H9 (cell line): Measurements from ENCODE around the gene CEP128. TPM values are rescaled to one million over a fixed set of nuclear protein-coding genes. Genes with fewer than 3 reads are reported as not detected.

ENCODE experiments used
- DNase-seq: peaks from one replicate; pipeline ENCODE4 v3.0.0-alpha.2; 2017
- H2AFZ ChIP-seq: one replicate; pipeline ENCODE4 v1.6.1; 2013; ENCODE audit warnings: mild to moderate bottlenecking, low read length, control low read depth, moderate library complexity
- H2AK5ac ChIP-seq: 2 replicates; pipeline ENCODE4 v1.6.1; 2013; ENCODE audit warnings: low read length, control low read depth, mixed read lengths; ENCODE audit not compliant: insufficient read length
- H2BK120ac ChIP-seq: one replicate; pipeline ENCODE4 v1.6.1; 2013; ENCODE audit warnings: low read depth, mild to moderate bottlenecking, low read length, control low read depth, inconsistent platforms; ENCODE audit not compliant: poor library complexity, severe bottlenecking
- H2BK12ac ChIP-seq: 2 replicates; pipeline ENCODE4 v1.6.1; 2013; ENCODE audit warnings: low read length, control low read depth, mixed read lengths, low read depth; ENCODE audit not compliant: insufficient read length
- H2BK15ac ChIP-seq: 2 replicates; pipeline ENCODE4 v1.6.1; 2013; ENCODE audit warnings: low read depth, low read length, control low read depth
- H2BK20ac ChIP-seq: one replicate; pipeline ENCODE4 v1.6.1; 2013; ENCODE audit warnings: low read depth, mild to moderate bottlenecking, low read length, control low read depth, inconsistent platforms; ENCODE audit not compliant: poor library complexity, severe bottlenecking
- H2BK5ac ChIP-seq: 2 replicates; pipeline ENCODE4 v1.6.1; 2013; ENCODE audit warnings: low read length, control low read depth, mixed read lengths; ENCODE audit not compliant: insufficient read length
- H3K14ac ChIP-seq: 2 replicates; pipeline ENCODE4 v1.6.1; 2013; ENCODE audit warnings: low read length, control low read depth; ENCODE audit not compliant: insufficient read depth
- H3K18ac ChIP-seq: 2 replicates; pipeline ENCODE4 v1.6.1; 2013; ENCODE audit warnings: low read depth, mild to moderate bottlenecking, mixed read lengths, low read length, control low read depth; ENCODE audit not compliant: insufficient read length
- H3K23ac ChIP-seq: 2 replicates; pipeline ENCODE4 v1.6.1; 2013; ENCODE audit warnings: low read length, control low read depth, mixed read lengths, low read depth; ENCODE audit not compliant: insufficient read length
- H3K23me2 ChIP-seq: 2 replicates; pipeline ENCODE4 v1.6.1; 2013; ENCODE audit warnings: low read depth, mild to moderate bottlenecking, mixed read lengths, low read length, control low read depth; ENCODE audit not compliant: insufficient read length, poor library complexity, severe bottlenecking
- H3K27ac ChIP-seq: 2 replicates; pipeline ENCODE4 v1.5.1; 2013; ENCODE audit warnings: low read length, control low read depth, mixed read lengths, low read depth; ENCODE audit not compliant: insufficient read length
- H3K27me3 ChIP-seq: 2 replicates; pipeline ENCODE4 v1.6.1; 2013; ENCODE audit warnings: low read length, control low read depth, inconsistent platforms; ENCODE audit not compliant: insufficient read depth
- H3K4ac ChIP-seq: 2 replicates; pipeline ENCODE4 v1.6.1; 2013; ENCODE audit warnings: low read depth, mild to moderate bottlenecking, control low read depth, inconsistent platforms, low read length, moderate library complexity
- H3K4me1 ChIP-seq: 2 replicates; pipeline ENCODE4 v1.6.1; 2013; ENCODE audit warnings: low read length, control low read depth, inconsistent platforms; ENCODE audit not compliant: insufficient read depth
- H3K4me2 ChIP-seq: 2 replicates; pipeline ENCODE4 v1.6.1; 2013; ENCODE audit warnings: low read length, control low read depth, mixed read lengths; ENCODE audit not compliant: insufficient read length, insufficient read depth
- H3K56ac ChIP-seq: 2 replicates; pipeline ENCODE4 v1.6.1; 2013; ENCODE audit warnings: low read depth, mild to moderate bottlenecking, mixed read lengths, low read length, control low read depth; ENCODE audit not compliant: insufficient read length
- H3K79me1 ChIP-seq: 2 replicates; pipeline ENCODE4 v1.6.1; 2013; ENCODE audit warnings: low read depth, mild to moderate bottlenecking, moderate library complexity, low read length, control low read depth, inconsistent platforms; ENCODE audit not compliant: insufficient read depth, poor library complexity, severe bottlenecking
- H3K79me2 ChIP-seq: 2 replicates; pipeline ENCODE4 v1.6.1; 2013; ENCODE audit warnings: low read length, control low read depth, inconsistent platforms; ENCODE audit not compliant: insufficient read depth
- H3K9ac ChIP-seq: 2 replicates; pipeline ENCODE4 v1.6.1; 2013; ENCODE audit warnings: low read length, control low read depth, mixed read lengths; ENCODE audit not compliant: insufficient read length; ENCODE audit errors: extremely low read depth
- H3K9me3 ChIP-seq: one replicate; pipeline ENCODE4 v1.6.1; 2013; ENCODE audit warnings: low read depth, low read length, inconsistent platforms; ENCODE audit not compliant: control insufficient read depth
- H3T11ph ChIP-seq: one replicate; pipeline ENCODE4 v1.6.1; 2013; ENCODE audit warnings: mild to moderate bottlenecking, low read length, control low read depth, inconsistent platforms
- H4K20me1 ChIP-seq: one replicate; pipeline ENCODE4 v1.6.1; 2013; ENCODE audit not compliant: control insufficient read depth, insufficient read length, insufficient read depth
- H4K5ac ChIP-seq: 2 replicates; pipeline ENCODE4 v1.6.1; 2013; ENCODE audit warnings: low read depth, mild to moderate bottlenecking, mixed read lengths, low read length, control low read depth; ENCODE audit not compliant: insufficient read length
- H4K8ac ChIP-seq: replicated peaks from 2 replicates; pipeline ENCODE4 v1.6.1; 2013; ENCODE audit warnings: low read length, control low read depth, mixed read lengths, low read depth; ENCODE audit not compliant: insufficient read length
- H4K91ac ChIP-seq: 2 replicates; pipeline ENCODE4 v1.6.1; 2013; ENCODE audit warnings: low read depth, mild to moderate bottlenecking, moderate library complexity, mixed read lengths, low read length, control low read depth; ENCODE audit not compliant: insufficient read length
- H3K27ac Mint-ChIP-seq, 3 experiments: 2 replicates in 2 of 3; 3 replicates in 1 of 3; pipeline ENCODE4 v1.8.0; 2020 to 2021; ENCODE audit warnings: mixed read lengths in 3 of 3, mild to moderate bottlenecking in 1 of 3, moderate library complexity in 1 of 3
- H3K27me3 Mint-ChIP-seq: 2 replicates; pipeline ENCODE4 v1.8.0; 2021; ENCODE audit warnings: low read depth, mild to moderate bottlenecking, moderate library complexity, mixed read lengths
- H3K36me3 Mint-ChIP-seq, 3 experiments: 2 replicates in 2 of 3; 3 replicates in 1 of 3; pipeline ENCODE4 v1.8.0; 2020 to 2021; ENCODE audit warnings: low read depth in 3 of 3, mixed read lengths in 3 of 3; ENCODE audit not compliant: insufficient read depth in 1 of 3
- H3K4me1 Mint-ChIP-seq, 2 experiments: 2 replicates each; pipeline ENCODE4 v1.8.0; 2020; ENCODE audit warnings: mixed read lengths in 2 of 2
- H3K4me3 Mint-ChIP-seq, 2 experiments: 2 replicates in 1 of 2; 3 replicates in 1 of 2; pipeline ENCODE4 v1.8.0; 2020 to 2021; ENCODE audit warnings: mild to moderate bottlenecking in 2 of 2, mixed read lengths in 2 of 2, moderate library complexity in 1 of 2
- H3K9me3 Mint-ChIP-seq, 2 experiments: 2 replicates in 1 of 2; 3 replicates in 1 of 2; pipeline ENCODE4 v1.8.0; 2020; ENCODE audit warnings: mild to moderate bottlenecking in 2 of 2, mixed read lengths in 2 of 2, moderate library complexity in 1 of 2
- CTCF ChIP-seq: fragments of 200-600 bp; sonication (generic); conservative IDR thresholded peaks from 3 replicates; pipeline ENCODE4 v1.8.0; 2021; ENCODE audit warnings: antibody characterized with exemption, mild to moderate bottlenecking
- WGBS: extraction: QIAGEN DNeasy Blood & Tissue Kit; methylation state at CpG from one replicate; pipeline ENCODE4 v1.1.7; 2013; ENCODE audit warnings: missing lambda C conversion rate, low lambda C conversion rate, mixed read lengths; ENCODE audit not compliant: insufficient read length; ENCODE audit errors: extremely low coverage; 5-methylcytosine and 5-hydroxymethylcytosine counted together
- total RNA-seq: library from RNA; stranded (reverse); gene quantifications from 2 replicates; pipeline ENCODE4 v1.2.1, GENCODE V29; 2021

Gene CEP128
- total RNA-seq, 1 experiment from 2014 or later = 16.3 TPM

DNA sequence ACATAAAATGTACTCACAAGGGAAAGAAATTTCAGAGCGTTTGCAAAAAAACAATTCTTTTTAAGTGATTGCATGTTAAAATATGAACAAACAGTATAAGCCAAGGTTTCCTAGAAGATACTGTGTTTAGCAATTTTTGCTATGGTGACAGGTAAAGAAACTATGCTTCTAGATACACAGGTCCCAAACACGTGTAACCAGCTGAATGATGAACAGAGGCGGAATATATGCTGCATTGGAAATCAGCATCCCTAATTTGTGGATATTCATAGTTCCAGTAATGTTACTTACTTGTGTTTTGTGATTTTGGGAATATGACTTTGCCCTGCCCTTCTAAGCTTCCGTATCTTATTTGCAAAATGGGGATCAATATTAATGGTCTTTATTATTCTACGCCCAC lies 403.9 kb downstream of the CEP128 start:
- no peaks in the 10 kb centered on the region for H3K4me1 Mint-ChIP-seq
- H3K9ac ChIP-seq = no peak overlapping the region
- no CpG with 5 or more reads among the region's 5 CpGs for WGBS

More for the DNA sequence above, 403.9 kb downstream of the CEP128 start:
- TF ChIP-seq CTCF = no peak
- Histone ChIP-seq H2BK120ac (no peak overlapping the region), H4K5ac (no peak overlapping the region), H3K23me2 (no peaks in the 10 kb centered on the region), H4K91ac (no peak overlapping the region), H3K27ac (no peak overlapping the region), H3K9me3 (no peaks in the 10 kb centered on the region), H4K8ac (no peak overlapping the region), H3K79me2 (no peaks in the 10 kb centered on the region), H2BK20ac (no peak overlapping the region), H3K18ac (no peak overlapping the region), H3K27me3 (no peaks in the 10 kb centered on the region), H2BK5ac (no peak overlapping the region), H3K23ac (no peak overlapping the region), H3K14ac (no peak overlapping the region), H3K56ac (no peak overlapping the region), H3K4me2 (no peak overlapping the region), H2AK5ac (no peak overlapping the region), H4K20me1 (no peaks in the 10 kb centered on the region), H2BK12ac (no peak overlapping the region), H3K4me1 (no peaks in the 10 kb centered on the region), H3T11ph (no peak overlapping the region), H2BK15ac (no peak overlapping the region), H2AFZ (no peak overlapping the region), H3K79me1 (no peaks in the 10 kb centered on the region), H3K4ac (no peak overlapping the region)
- Mint-ChIP-seq H3K36me3 (peaks cover 0 to 10% (median 0%) of the 10 kb centered on the region in 3 experiments; a peak in 2 of 7 replicates), H3K9me3 (peaks cover 10 to 11% of the 10 kb centered on the region in 2 experiments; a peak in 4 of 5 replicates), H3K4me3 (no peak overlapping the region), H3K27ac (no peak overlapping the region), H3K27me3 (no peaks in the 10 kb centered on the region)
- no peak for DNase-seq
